NCI-H1048 (cell line): Measurements from ENCODE around the gene DHDH.

Experiments used
- DNase-seq: peaks from one replicate; lab custom pipeline; 2025; lab: John Stamatoyannopoulos, UW

Gene DHDH

GRCh38 chr19:48966541-48967345 is 33.2 kb downstream of the DHDH start:
- DNase-seq = no peak

DNA sequence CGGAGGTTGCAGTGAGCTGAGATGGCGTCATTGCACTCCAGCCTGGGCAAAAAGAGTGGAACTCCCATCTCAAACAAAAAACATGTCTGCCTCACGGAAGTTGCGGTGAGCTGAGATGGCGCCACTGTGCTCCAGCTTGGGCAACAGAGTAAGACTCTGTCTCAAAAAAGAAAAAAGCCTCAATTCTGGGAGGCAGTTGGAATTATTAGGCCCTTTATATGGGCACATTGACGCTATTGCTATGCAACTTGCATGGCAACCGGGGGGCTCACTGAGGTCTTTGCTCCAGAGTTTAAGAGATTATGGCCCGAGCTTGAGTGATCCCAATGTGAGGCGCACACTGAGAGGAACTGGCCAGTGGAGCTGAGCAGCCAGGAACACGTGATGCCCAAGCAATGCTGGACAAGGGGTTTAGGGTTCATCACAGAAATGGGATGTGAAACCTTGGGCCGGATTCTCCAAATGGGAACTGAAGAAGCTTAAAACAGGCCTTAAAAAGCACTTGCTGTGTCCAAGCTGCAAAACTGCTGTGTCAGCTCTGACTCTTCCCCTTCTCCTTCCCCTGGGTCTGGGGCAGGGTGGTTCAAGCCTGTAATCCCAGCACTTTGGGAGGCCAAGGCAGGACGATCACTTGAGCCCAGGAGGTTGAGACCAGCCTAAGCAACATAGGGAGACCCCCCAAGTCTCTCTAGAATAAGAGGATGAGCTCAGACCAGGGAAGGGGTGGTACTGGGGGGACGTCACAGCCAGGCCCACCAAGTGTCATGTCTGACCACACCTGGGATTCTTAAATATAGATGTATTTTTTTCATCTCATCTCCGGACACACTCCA is 34.1 kb downstream of the DHDH start:
- no peak for DNase-seq

GRCh38 chr19:48968179-48968661 is 34.7 kb downstream of the DHDH start:
- DNase-seq = no peak

GRCh38 chr19:48968813-48969218 is 35.3 kb downstream of the DHDH start:
- no peak for DNase-seq

GRCh38 chr19:48969276-48970138 is 36.0 kb downstream of the DHDH start:
- peak; percentile 57 for DNase-seq

- no peak for DNase-seq
Observed at GRCh38 chr19:48970139-48970766, 36.8 kb downstream of the DHDH start.

DNA sequence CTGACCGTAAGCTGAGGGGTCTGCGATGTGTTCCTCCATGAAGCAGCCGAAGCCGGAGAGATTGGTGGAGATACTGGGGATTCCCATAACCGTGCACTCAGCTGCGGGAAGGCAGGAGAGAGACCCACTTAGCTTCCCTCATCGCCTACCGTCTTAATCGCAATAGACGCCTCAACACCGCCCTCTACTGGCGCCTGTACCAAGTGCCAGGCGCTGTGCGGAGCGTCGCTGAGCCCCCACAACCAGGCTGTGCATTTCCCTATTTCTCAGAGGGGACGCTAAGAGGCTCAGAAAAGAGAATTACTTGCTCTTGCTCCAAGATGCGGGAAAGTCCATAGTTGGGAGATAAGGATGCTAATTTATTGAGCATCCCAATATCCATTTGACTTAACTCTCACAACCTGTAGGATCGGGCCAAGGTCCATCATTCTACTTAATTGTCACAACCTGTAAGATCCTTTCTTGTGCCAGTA is 37.5 kb downstream of the DHDH start:
- peak; percentile 66 for DNase-seq

DNA sequence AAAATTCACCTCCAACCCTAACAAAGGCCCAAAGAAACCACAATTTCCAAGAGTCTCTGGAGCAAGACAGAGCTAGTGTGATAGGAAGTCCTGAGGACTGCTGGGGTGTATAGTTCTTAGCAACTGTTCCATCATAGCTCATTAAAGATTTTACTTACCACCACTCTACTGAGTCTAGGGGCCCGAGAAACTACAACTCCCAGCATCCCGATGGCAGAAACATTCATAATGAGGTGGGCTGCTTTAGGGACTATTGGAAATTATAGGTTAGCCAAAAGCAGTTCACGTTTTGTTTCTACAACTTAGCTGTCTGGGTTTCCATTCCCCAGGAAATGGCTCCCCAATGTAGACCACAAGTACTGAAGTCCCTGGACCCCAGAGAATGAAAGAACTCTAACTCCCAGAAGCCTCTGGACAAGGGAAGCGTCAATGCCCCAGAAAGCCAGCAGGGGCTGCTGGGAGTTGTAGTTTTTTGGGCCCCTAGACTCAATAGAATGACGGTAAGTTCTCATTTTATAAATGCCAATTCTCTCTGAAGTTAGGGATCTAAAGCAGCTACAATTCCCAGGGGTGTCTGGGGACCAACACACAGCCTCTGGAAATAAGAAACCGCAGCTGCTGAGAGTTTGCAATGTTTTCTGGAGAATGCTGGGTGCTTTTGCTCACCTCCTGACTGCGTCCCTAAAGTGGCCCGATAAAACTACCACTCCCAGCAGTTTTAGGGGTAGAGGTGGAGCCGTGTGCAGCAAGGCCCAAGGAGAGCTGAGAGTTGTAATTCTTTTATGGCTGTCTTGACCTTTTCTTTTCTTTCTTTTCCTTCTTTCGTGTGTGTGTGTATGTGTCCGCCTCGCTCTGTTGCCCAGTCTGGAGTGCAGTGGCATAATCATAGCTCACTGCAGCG is 42.7 kb downstream of the DHDH start:
- no peak for DNase-seq

DNA sequence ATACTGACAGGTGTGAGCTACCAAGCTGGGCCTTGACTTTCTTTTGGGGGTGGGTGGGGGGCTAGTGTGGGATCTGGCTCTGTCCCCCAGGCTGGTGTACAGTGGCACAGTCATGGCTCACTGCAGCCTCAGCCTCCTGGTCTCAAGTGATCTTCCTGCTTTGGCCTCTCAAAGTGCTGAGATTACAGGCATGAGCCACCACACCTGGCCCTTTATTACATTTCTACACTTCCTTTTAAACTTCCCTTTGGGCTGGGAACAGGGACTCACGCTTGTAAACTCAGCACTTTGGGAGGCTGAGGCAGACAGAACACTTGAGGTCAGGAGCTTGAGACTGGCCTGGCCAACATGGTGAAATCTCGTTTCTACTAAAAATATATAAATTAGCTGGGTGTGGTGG is 43.6 kb downstream of the DHDH start:
- DNase-seq = no peak

DNA sequence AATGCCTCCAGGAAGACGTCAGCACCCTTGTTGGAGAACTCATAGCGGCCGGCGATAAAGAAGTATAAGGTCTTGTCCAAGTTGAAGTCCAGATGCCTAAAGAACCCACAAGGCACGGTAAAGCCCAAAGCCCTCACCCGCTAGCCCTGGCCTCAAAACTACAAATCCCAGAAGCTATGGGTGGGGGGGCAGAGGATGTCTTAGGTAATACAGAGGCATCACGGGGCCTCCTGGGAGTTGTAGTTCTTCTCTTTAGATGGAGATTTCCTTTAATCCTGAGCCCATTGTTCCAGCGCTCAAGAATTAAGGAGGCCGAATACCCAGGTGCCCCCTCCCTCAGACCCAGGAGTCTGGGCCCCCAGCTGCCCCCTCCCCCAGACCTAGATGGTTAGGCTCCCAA is 48.8 kb downstream of the DHDH start:
- no peak for DNase-seq

DNA sequence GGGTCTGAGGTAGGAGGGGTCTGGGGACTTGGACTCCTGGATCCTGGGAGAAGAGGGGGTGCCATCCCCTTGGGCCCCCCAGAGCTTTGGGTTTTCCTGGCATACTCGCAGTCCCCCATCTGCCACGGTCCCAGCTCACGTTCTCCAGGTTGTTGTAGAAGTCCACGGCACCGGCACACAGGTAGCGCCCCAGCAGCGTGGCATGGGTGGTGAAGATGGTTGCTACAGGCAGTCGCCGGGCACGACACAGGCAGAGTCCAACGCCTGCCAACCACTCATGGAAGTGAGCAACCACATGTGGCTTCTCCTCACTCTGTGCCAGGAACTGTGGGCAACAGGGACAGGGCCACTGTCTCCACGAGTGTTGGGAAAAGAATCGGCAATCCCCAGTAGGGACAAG is 52.2 kb downstream of the DHDH start:
- DNase-seq = no peak

DNA sequence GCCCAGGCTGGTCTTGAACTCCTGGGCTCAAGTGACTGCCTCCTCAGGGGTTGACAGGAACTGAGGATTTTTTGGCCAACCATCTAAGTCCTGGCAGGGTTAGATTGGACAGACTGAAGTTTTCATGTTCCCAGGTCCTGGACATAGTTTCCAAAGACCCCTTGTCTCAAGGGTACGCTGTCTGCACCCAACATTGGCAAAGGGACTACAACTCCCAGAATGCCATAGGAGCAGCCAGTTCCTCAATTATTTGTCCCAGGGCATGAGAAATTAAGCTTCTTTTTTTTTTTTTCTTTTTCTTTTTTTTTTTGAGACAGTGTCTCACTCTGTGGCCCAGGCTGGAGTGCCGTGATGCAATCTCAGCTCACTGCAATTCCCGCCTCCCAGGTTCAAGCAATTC is 52.7 kb downstream of the DHDH start:
- no peak for DNase-seq

GRCh38 chr19:48987323-48987722 is 53.8 kb downstream of the DHDH start:
- no peak for DNase-seq

GRCh38 chr19:48988286-48988685 is 54.8 kb downstream of the DHDH start:
- DNase-seq = no peak

DNA sequence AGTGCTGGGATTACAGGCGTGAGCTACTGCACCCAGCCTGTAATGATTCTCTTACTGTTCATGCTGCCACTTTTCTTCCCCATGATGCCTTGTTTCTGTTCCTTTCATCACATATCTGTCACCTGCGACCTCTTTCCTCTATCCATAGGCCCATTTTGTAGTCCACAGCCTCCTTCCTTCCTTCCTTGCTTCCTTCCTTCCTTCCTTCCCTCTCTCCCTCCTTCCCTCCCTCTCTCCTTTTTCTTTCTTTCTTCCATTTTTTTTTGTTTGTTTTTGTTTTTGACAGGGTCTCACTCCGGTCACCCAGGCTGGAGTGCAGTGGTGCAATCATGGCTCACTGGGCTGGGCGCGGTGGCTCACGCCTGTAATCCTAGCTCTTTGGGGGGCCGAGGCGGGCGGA is 55.4 kb downstream of the DHDH start:
- DNase-seq = no peak

DNA sequence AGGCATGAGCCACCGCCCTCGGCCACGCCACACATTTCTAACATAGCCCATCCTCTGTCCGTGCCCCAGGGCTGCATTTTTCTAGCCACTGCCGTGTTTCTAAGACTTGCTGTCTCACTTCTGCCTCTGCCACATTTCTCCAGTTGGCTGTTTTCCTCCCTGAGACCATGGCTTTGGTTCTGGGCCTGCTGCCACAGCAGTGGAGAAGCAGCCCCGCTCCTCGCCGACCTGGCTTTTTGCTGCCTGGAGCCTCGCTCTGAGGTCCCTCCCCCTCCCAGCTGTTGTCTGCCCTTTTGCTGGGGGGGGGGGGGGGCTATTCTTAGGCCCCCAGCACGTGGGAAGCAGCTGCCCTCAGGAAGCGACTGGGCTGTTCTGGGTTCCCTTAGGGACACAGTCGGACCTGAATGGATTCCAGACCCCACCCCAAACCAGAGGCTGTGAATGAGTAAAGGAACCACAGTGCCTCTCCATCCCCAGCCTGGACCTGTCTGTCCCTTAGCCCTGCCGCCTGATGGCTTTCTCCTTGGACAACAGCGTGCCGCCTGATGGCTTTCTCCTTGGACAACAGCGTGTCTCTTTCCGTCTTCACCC is 56.3 kb downstream of the DHDH start:
- DNase-seq = no peak

DNA sequence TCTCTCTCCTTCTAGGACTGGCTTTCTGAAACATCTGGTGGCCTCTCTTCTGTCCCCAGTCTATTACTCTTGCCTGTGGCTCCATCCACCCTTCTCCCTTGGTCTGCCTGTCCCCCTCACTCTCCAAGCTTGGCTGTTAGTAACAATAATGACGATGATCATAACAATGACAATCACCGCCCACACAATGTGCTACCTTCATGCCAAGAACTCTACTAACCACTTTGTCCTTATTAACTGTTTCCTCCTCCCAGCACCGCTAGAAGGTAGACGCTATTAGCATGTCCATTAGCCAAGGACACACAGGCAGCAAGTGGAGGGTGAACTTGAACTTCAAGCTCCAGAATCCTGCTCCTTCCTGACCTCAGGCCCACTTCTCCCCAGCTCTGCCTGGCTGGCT is 56.9 kb downstream of the DHDH start:
- no peak for DNase-seq

GRCh38 chr19:48991011-48991609 is 57.6 kb downstream of the DHDH start:
- DNase-seq = no peak

- DNase-seq = no peak
Observed at GRCh38 chr19:48991873-48992580, 58.5 kb downstream of the DHDH start.
